CD4-positive, alpha-beta T cell (primary cell): Measurements from ENCODE around the gene PNMA8A. TPM values are rescaled to one million over a fixed set of nuclear protein-coding genes. Genes with fewer than 3 reads are reported as not detected.

Source experiments
- ATAC-seq: fragments of 200-7000 bp; cut with Tn5 transposase; one replicate; pipeline ENCODE4 v1.10.0; 2022; ENCODE audit warnings: mild to moderate bottlenecking; ENCODE audit not compliant: poor library complexity
- CTCF ChIA-PET: fragments of 350-600 bp; sonication (Branson Sonifier 250); formaldehyde crosslinking; loops from one replicate; lab custom pipeline; 2021; ENCODE audit warnings: antibody characterized with exemption, inconsistent platforms; lab: Charles Lee
- POLR2A ChIA-PET: fragments of 350-600 bp; sonication (Branson Sonifier 250); formaldehyde crosslinking; loops from one replicate; lab custom pipeline; 2021; ENCODE audit warnings: antibody characterized with exemption, inconsistent platforms; lab: Charles Lee
- DNase-seq, 14 experiments: peaks; one replicate each; pipeline ENCODE4 v3.0.0-alpha.2; 2013 to 2020; ENCODE audit warnings: mixed read lengths in 2 of 14
- H3K27ac ChIP-seq, 2 donors: one replicate each; pipeline versions ENCODE4 v1.5.1 to v1.7.0; 2013; ENCODE audit warnings: low read length in 2 of 2, low read depth in 1 of 2, mild to moderate bottlenecking in 1 of 2
- H3K27me3 ChIP-seq, 2 experiments: 1 replicate in 1 of 2; 2 replicates in 1 of 2; pipeline versions ENCODE4 v1.6.1 to v1.7.0; 2013; ENCODE audit warnings: low read length in 2 of 2, control low read depth in 1 of 2, mild to moderate bottlenecking in 1 of 2, moderate library complexity in 1 of 2; ENCODE audit not compliant: insufficient read depth in 2 of 2, control insufficient read depth in 1 of 2
- H3K36me3 ChIP-seq: one replicate; pipeline ENCODE4 v1.6.1; 2013; ENCODE audit warnings: low read length, control low read depth; ENCODE audit not compliant: insufficient read depth
- H3K4me1 ChIP-seq: one replicate; pipeline ENCODE4 v1.6.1; 2013; ENCODE audit warnings: low read length, control low read depth; ENCODE audit not compliant: insufficient read depth
- H3K4me3 ChIP-seq: one replicate; pipeline ENCODE4 v1.5.1; 2013; ENCODE audit warnings: mild to moderate bottlenecking, low read length, moderate library complexity
- H3K9me3 ChIP-seq, 2 experiments: 1 replicate in 1 of 2; 2 replicates in 1 of 2; pipeline versions ENCODE4 v1.6.1 to v1.7.0; 2013; ENCODE audit warnings: low read length in 2 of 2, mild to moderate bottlenecking in 2 of 2, control low read depth in 1 of 2, moderate library complexity in 1 of 2; ENCODE audit not compliant: control insufficient read depth in 1 of 2, insufficient read depth in 1 of 2
- H3K27ac Mint-ChIP-seq: one replicate; pipeline ENCODE4 v1.8.0; 2020; ENCODE audit warnings: mixed read lengths
- H3K27me3 Mint-ChIP-seq: one replicate; pipeline ENCODE4 v1.8.0; 2021; ENCODE audit warnings: mixed read lengths
- H3K36me3 Mint-ChIP-seq: one replicate; pipeline ENCODE4 v1.8.0; 2021; ENCODE audit warnings: low read depth, mixed read lengths
- H3K4me1 Mint-ChIP-seq: one replicate; pipeline ENCODE4 v1.8.0; 2021; ENCODE audit warnings: low read depth, mixed read lengths
- H3K4me3 Mint-ChIP-seq: one replicate; pipeline ENCODE4 v1.8.0; 2020; ENCODE audit warnings: mild to moderate bottlenecking, mixed read lengths
- H3K9me3 Mint-ChIP-seq: one replicate; pipeline ENCODE4 v1.8.0; 2020; ENCODE audit warnings: mixed read lengths
- CTCF ChIP-seq: fragments of 200-600 bp; IDR thresholded peaks from one replicate; pipeline ENCODE4 v1.8.0; 2022; ENCODE audit warnings: antibody characterized with exemption, mild to moderate bottlenecking
- intact Hi-C, 2 experiments: fragments of 100-400 bp; cut with DNase I in 1 of 2; cut with micrococcal nuclease in 1 of 2; formaldehyde crosslinking; loops; one replicate each; pipeline versions ENCODE4 v1.15.1 to v1.9.0; 2023 to 2025; cut with DNase I, micrococcal nuclease
- total RNA-seq, 174 experiments: library from RNA in 2 of 174; stranded (reverse) in 2 of 174; gene quantifications; one replicate each; pipeline ENCODE4 v1.2.3 and lab custom pipeline; 2021 to 2026

Gene PNMA8A
- total RNA-seq, 2 experiments from 2014 or later, result not detected

GRCh38 chr19:46423188-46423587 is 48.2 kb downstream of the PNMA8A start:
- Mint-ChIP-seq H3K4me3 (no peak overlapping the region), H3K4me1 (peaks cover 16% of the 10 kb centered on the region), H3K27me3 (peaks cover 68% of the 10 kb centered on the region), H3K27ac (no peak overlapping the region), H3K36me3 (no peaks in the 10 kb centered on the region), H3K9me3 (no peaks in the 10 kb centered on the region)
- ChIA-PET POLR2A (no interaction called here), CTCF (interaction anchor here (0.6 to 1.1 kb wide), 2 partner anchors 115 to 117 kb away, joined by 4 read pairs; no protein-coding TSS in a partner anchor)
- intact Hi-C loops, result no loop called here
- H3K4me1 ChIP-seq, result peaks cover 10% of the 10 kb centered on the region
- H3K9me3 ChIP-seq, result peaks cover 0 to 6% of the 10 kb centered on the region in 2 experiments
- no peak overlapping the region for H3K27ac ChIP-seq
- no peak for TF ChIP-seq CTCF
- ATAC-seq (no peak), DNase-seq (no peak)
- H3K27me3 ChIP-seq, result peaks cover 41 to 42% of the 10 kb centered on the region in 2 experiments
- no peak overlapping the region for H3K4me3 ChIP-seq
- no peaks in the 10 kb centered on the region for H3K36me3 ChIP-seq

- H3K27ac Mint-ChIP-seq, result no peak overlapping the region
- H3K4me3 ChIP-seq, result no peak overlapping the region
- no peaks in the 10 kb centered on the region for H3K36me3 ChIP-seq
- no peak for TF ChIP-seq CTCF
- H3K27ac ChIP-seq, result no peak overlapping the region
- H3K9me3 ChIP-seq, result peaks cover 0 to 6% of the 10 kb centered on the region in 2 experiments
- intact Hi-C loops, result no loop called here
- H3K27me3 Mint-ChIP-seq, result peaks cover 64% of the 10 kb centered on the region
- H3K4me3 Mint-ChIP-seq, result no peak overlapping the region
- DNase-seq, result no peak
- no peaks in the 10 kb centered on the region for H3K9me3 Mint-ChIP-seq
- CTCF ChIA-PET, result no interaction called here
- POLR2A ChIA-PET, result no interaction called here
- H3K4me1 ChIP-seq, result peaks cover 6% of the 10 kb centered on the region
- peaks cover 14% of the 10 kb centered on the region for H3K4me1 Mint-ChIP-seq
- ATAC-seq, result no peak
- no peaks in the 10 kb centered on the region for H3K36me3 Mint-ChIP-seq
- peaks cover 32 to 37% of the 10 kb centered on the region in 2 experiments for H3K27me3 ChIP-seq
These were observed 49.0 kb downstream of the PNMA8A start for GRCh38 chr19:46422344-46422743.

- Histone ChIP-seq H3K27me3 (peaks cover 30 to 34% of the 10 kb centered on the region in 2 experiments), H3K4me3 (no peak overlapping the region), H3K4me1 (peaks cover 7% of the 10 kb centered on the region), H3K9me3 (peaks cover 0 to 4% of the 10 kb centered on the region in 2 experiments), H3K36me3 (no peaks in the 10 kb centered on the region), H3K27ac (no peak overlapping the region)
- Mint-ChIP-seq H3K36me3 (no peaks in the 10 kb centered on the region), H3K9me3 (no peaks in the 10 kb centered on the region), H3K27ac (no peak overlapping the region), H3K4me3 (no peak overlapping the region), H3K4me1 (peaks cover 5% of the 10 kb centered on the region), H3K27me3 (peaks cover 64% of the 10 kb centered on the region)
- ATAC-seq (no peak), DNase-seq (no peak)
- intact Hi-C loops, result no loop called here
- POLR2A ChIA-PET, result no interaction called here
- TF ChIP-seq CTCF, result no peak
- CTCF ChIA-PET, result no interaction called here
These were observed 51.3 kb downstream of the PNMA8A start for GRCh38 chr19:46420056-46420455.

Other genes starting within 250 kb of the PNMA8A start
- not detected for gene IGFL1, start 241.8 kb downstream of the PNMA8A start, total RNA-seq
- gene HIF3A, start 174.5 kb downstream of the PNMA8A start, total RNA-seq, result not detected
- gene PPP5C, start 124.5 kb downstream of the PNMA8A start, total RNA-seq, result 10 to 100 TPM; 18.9 to 20.2 TPM
- not detected for gene CCDC8, start 58.0 kb downstream of the PNMA8A start, total RNA-seq
- gene PNMA8C, start 42.6 kb downstream of the PNMA8A start, total RNA-seq, result not detected
- gene PNMA8B, start 24.3 kb upstream of the PNMA8A start, total RNA-seq, result under 1 TPM; 0.14 to 0.19 TPM
- gene CALM3, start 129.8 kb upstream of the PNMA8A start, total RNA-seq, result 100 to 1,000 TPM; 169 to 173 TPM
- gene PTGIR, start 153.5 kb upstream of the PNMA8A start, total RNA-seq, result under 1 TPM; 0.87 to 0.96 TPM
- not detected for gene GNG8, start 164.6 kb upstream of the PNMA8A start, total RNA-seq
- gene DACT3, start 189.6 kb upstream of the PNMA8A start, total RNA-seq, result under 1 TPM; 0.11 TPM
- gene PRKD2, start 245.6 kb upstream of the PNMA8A start, total RNA-seq, result 100 to 1,000 TPM; 105 to 113 TPM